Mucosa of descending colon (tissue), 3 donors: ENCODE data around the gene TK1. TPM values are rescaled to one million over a fixed set of nuclear protein-coding genes. Genes with fewer than 3 reads are reported as not detected.

Source experiments
- ATAC-seq: fragments of 200-7000 bp; cut with Tn5 transposase; one replicate; pipeline ENCODE4 v1.9.1; 2020; ENCODE audit warnings: mild to moderate bottlenecking, moderate library complexity
- DNase-seq, 3 donors: peaks; one replicate each; pipeline ENCODE4 v3.0.0-alpha.2; 2020
- H3K36me3 ChIP-seq: fragments of 200-600 bp; one replicate; pipeline ENCODE4 v1.8.0; 2021; ENCODE audit warnings: low read depth, mild to moderate bottlenecking
- H3K4me1 ChIP-seq: fragments of 200-600 bp; one replicate; pipeline ENCODE4 v1.8.0; 2021; ENCODE audit warnings: low read depth, mild to moderate bottlenecking
- H3K4me3 ChIP-seq: fragments of 200-600 bp; one replicate; pipeline ENCODE4 v1.8.0; 2021; ENCODE audit warnings: mild to moderate bottlenecking
- H3K9me3 ChIP-seq: fragments of 200-600 bp; one replicate; pipeline ENCODE4 v1.8.0; 2021; ENCODE audit warnings: mild to moderate bottlenecking
- intact Hi-C, 2 donors: fragments of 100-400 bp; cut with DNase I in 1 of 2; cut with micrococcal nuclease in 1 of 2; formaldehyde crosslinking; loops; one replicate each; pipeline versions ENCODE4 v1.11.0 to v1.11.1; 2022; cut with DNase I, micrococcal nuclease
- total RNA-seq, 3 donors: library from RNA; stranded (reverse); fragmentation: NEBNext Ultra II Directional in 2 of 3; extraction: Animal tissue kit (Norgen Biotek cat#: 25700) in 2 of 3; gene quantifications; one replicate each; pipeline versions ENCODE4 v1.2.1 to v1.2.4, GENCODE V29; 2021 to 2023
- TF ChIP-seq, protein P1 (sequence below): fragments of 200-600 bp; IDR thresholded peaks from one replicate; pipeline ENCODE4 v1.8.0; 2022; ENCODE audit warnings: antibody characterized with exemption, mild to moderate bottlenecking
- donor health status: DM: no; HTN: no; CAD: no; lungs with moderate emphysema.
- donor health status: DM: no; HTN: no; CAD: no.
- donor health status: DM: no; HTN: yes; CAD: no.

The TK1 gene
- total RNA-seq, 3 donors from 2014 or later: 8.9 to 46.5 (median 10.2) TPM

DNA sequence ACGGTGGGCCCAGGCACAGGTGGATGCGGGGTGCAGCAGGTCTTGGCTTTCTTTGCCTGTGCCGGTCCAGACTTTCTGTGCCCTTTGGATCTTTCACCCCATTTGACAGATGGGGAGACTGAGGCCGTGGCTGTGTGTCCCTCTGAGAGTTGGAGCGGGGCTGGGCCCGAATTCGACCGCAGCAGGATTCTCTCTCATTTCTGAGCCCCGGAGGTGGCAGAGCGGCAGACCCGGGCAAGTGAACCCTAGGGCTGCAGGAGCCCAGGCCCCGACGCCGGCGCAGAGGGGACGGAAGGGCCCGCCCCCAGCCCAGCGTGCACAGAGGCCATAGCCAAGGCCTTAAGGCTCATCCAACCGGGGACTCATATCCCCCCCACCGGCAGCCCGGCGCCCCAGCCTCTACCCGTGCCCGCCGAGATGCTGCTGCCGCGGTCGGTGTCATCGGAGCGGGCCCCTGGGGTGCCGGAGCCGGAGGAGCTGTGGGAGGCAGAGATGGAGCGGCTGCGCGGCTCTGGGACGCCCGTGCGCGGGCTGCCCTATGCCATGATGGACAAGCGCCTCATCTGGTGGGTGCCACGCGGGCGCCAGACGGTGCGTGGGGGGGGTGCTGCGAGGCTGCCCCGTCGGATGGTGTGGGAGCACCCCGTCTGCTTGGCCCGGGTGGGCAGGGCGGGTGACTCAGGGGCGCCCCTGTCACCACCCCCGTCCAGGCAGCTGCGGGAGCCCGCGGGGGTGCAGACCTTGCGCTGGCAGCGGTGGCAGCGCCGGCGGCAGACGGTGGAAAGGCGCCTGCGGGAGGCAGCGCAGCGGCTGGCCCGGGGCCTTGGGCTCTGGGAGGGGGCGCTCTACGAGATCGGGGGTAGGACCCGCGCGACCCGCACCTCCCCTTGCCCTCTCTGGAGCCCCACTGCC, 55.4 kb downstream of the TK1 start:
- Histone ChIP-seq H3K4me1 (peaks cover 42% of the 10 kb centered on the region), H3K4me3 (peak overlapping the region; percentile 11), H3K36me3 (no peaks in the 10 kb centered on the region), H3K9me3 (no peaks in the 10 kb centered on the region)
- ATAC-seq (no peak), DNase-seq (peak in 2 of 3 donors; percentile 63 to 71)
- intact Hi-C loops: no loop called here
- TF ChIP-seq, protein P1, sequence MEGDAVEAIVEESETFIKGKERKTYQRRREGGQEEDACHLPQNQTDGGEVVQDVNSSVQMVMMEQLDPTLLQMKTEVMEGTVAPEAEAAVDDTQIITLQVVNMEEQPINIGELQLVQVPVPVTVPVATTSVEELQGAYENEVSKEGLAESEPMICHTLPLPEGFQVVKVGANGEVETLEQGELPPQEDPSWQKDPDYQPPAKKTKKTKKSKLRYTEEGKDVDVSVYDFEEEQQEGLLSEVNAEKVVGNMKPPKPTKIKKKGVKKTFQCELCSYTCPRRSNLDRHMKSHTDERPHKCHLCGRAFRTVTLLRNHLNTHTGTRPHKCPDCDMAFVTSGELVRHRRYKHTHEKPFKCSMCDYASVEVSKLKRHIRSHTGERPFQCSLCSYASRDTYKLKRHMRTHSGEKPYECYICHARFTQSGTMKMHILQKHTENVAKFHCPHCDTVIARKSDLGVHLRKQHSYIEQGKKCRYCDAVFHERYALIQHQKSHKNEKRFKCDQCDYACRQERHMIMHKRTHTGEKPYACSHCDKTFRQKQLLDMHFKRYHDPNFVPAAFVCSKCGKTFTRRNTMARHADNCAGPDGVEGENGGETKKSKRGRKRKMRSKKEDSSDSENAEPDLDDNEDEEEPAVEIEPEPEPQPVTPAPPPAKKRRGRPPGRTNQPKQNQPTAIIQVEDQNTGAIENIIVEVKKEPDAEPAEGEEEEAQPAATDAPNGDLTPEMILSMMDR: no peak

DNA sequence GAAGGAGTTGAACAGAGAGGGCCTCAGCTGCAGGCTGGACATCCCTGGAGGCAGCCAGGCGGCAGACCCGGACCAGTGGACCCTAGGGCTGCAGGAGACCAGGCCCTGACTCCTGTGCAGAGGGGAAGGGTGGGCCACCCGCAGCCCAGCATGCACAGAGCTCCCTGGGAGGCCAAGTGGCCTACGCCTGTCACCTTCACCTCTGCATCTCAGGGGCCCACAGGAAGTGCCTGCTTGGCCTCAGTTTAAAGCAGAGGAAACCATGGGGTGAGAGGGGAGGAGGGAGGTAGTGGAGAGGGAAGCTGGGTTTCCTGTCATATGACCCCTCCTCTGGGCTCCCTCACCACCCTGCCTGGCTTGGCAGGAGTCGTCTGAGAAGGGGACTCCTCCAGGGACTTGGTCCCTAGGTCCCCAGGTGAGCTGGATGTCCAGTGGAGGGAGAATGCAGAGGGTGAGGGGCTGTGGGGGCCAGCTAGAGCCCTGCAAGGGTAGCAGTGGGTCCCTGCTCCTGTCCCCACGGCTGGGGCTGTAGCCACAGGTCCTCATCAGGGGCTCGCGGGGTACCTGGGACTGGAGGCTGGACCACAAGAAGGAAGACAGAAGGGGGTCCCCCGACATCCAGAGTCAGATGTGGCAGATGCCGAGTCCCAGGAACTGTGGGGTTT, 56.3 kb downstream of the TK1 start, which contains the start of gene TMC8:
TMC8 (plus strand) TSS at position 335 of the 665 bp plus-strand sequence. CDS start 818 bp downstream, outside the sequence.
- no peaks in the 10 kb centered on the region for H3K36me3 ChIP-seq
- peaks cover 48% of the 10 kb centered on the region for H3K4me1 ChIP-seq
- TF ChIP-seq, protein P1: no peak
- DNase-seq (peak in 2 of 3 donors; percentile 64 to 81), ATAC-seq (peak; percentile 15)
- no peaks in the 10 kb centered on the region for H3K9me3 ChIP-seq
- H3K4me3 ChIP-seq: peak within 1 kb of the TSS; percentile 11
- intact Hi-C loops: no loop called here

DNA sequence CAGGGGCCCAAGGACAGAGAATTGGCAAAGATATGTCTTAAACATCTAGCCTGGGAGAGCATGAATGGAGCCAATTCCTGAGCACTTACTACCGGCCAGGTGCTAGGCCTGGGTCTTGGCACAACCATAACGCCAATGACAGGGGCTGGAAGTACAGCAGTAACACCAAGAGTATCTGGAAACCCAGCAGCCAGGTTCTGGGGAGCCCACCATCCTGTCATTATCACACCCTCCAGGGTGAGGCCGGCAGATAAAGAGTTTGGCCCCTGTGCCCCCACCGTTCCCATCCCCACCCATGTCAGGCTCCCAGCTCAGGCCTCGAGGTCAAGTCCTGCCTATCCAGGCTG, 56.8 kb downstream of the TK1 start:
- no peaks in the 10 kb centered on the region for H3K36me3 ChIP-seq
- DNase-seq (no peak), ATAC-seq (no peak)
- TF ChIP-seq, protein P1: no peak
- H3K4me3 ChIP-seq: no peak overlapping the region
- H3K4me1 ChIP-seq: peaks cover 50% of the 10 kb centered on the region
- intact Hi-C loops: no loop called here
- no peaks in the 10 kb centered on the region for H3K9me3 ChIP-seq

DNA sequence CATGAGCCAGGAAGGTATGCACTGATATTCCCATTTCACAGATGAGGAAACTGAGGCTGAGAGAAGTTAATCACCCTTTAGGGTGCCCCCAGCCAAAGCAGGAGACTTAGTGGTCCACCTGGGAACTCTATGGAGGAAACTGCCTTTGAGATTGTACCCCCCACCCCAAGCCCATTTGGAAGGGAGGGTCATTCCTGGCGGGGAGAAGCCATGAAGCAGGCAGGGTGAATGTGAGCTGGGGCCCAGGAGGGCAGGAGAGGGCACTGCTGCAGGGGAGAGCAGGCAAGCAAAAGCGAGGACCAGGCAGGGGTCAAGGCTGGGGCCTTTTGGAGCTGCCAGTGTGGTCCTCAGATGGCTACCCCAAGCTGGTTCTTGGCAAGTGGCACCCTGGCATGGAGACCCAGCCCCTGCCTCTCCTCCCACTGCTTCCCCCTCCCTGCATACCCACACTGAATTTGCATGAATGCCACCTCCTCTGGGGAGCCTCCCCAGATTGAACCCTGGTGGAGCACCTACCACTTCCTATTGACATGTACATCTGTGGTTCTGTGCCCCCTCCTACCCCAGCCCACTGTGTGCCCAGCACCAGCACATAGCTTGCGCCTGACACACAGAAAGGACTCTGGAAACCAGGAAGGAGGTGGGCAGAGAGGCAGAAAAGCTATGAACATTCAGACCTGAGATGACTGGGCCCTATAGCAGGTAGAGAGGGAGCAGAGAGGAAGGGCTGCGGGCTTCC, 57.3 kb downstream of the TK1 start:
- no peak overlapping the region for H3K4me3 ChIP-seq
- intact Hi-C loops: no loop called here
- no peak for ATAC-seq
- TF ChIP-seq, protein P1: no peak
- H3K9me3 ChIP-seq: no peaks in the 10 kb centered on the region
- peak in 2 of 3 donors; percentile 48 to 80 for DNase-seq
- no peaks in the 10 kb centered on the region for H3K36me3 ChIP-seq
- H3K4me1 ChIP-seq: peaks cover 48% of the 10 kb centered on the region

DNA sequence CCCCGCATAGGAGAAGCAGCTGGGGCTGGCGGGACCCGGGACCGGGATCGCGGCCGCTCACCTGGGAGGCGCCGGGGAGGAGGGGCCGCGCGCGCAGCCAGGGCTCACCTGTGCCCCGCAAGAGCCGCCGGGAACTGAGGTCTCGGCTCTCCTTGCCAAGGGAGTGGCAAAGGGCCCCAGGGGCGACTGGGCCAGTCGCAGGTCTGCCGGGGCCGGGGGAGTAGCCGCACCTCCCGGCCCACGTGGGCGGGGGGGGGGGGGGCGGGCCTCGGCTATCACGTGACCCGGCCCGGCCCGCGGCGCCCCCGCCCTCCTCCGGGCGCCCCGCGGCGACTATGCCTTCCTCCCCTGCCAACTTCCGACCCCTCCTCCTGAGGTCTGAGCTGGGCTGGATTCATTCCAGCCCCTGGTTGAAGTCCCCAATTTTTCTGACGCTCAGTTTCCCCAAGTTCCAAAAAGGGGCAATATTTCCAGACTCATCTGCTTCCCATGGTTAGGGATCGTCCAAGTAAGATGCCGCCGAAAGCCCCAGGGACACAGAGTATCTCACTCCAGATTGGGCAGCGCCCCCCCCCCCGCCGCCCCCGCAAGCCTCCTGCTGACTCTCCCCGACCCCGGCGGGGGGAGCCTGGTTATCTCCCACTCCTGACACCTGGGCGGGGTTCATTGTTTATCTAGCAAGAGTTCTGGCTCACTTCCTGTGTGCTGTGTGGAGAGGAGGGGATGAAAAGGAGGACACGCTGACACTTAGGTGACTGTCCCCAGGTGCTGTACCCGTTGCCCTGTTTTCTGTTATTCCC, 58.1 kb downstream of the TK1 start, which contains the start of gene TMC6:
TMC6 (minus strand) TSS at position 205 of the 800 bp plus-strand sequence. CDS start 1,923 bp downstream, outside the sequence.
- H3K36me3 ChIP-seq: no peaks in the 10 kb centered on the region
- peaks cover 48% of the 10 kb centered on the region for H3K4me1 ChIP-seq
- ATAC-seq (peak; percentile 61), DNase-seq (peak; percentile 78 to 88 (median 85))
- H3K9me3 ChIP-seq: no peaks in the 10 kb centered on the region
- TF ChIP-seq, protein P1: no peak
- intact Hi-C loops: no loop called here
- H3K4me3 ChIP-seq: peak within 1 kb of the TSS; percentile 68
